Measurements from ENCODE around the gene CDC42EP4. TPM values are rescaled to one million over a fixed set of nuclear protein-coding genes. Genes with fewer than 3 reads are reported as not detected.
"Not testable (repeated sequence)": the region's sequence is repeated elsewhere in the genome, so short reads cannot be mapped to it uniquely, and the experiment has no call there.

Gene CDC42EP4
- total RNA-seq, 2 donors from 2014 or later = 35.4 to 56.0 TPM

GRCh38 chr17:73337330-73337710 lies 25.5 kb upstream of the CDC42EP4 start:
- H3K9me3 ChIP-seq = no peaks in the 10 kb centered on the region
- no peak overlapping the region for H3K4me3 ChIP-seq
- no peaks in the 10 kb centered on the region for H3K36me3 ChIP-seq
- no peaks in the 10 kb centered on the region for H3K27me3 ChIP-seq
- H3K4me1 ChIP-seq = peaks cover 0 to 23% of the 10 kb centered on the region in 2 donors
- H3K27ac ChIP-seq = peak overlapping the region; percentile 42 to 57
- no peak for TF ChIP-seq CTCF (IDR thresholded peaks at IDR 0.05)
- no peak for DNase-seq (ENCODE audit: low spot score)

DNA sequence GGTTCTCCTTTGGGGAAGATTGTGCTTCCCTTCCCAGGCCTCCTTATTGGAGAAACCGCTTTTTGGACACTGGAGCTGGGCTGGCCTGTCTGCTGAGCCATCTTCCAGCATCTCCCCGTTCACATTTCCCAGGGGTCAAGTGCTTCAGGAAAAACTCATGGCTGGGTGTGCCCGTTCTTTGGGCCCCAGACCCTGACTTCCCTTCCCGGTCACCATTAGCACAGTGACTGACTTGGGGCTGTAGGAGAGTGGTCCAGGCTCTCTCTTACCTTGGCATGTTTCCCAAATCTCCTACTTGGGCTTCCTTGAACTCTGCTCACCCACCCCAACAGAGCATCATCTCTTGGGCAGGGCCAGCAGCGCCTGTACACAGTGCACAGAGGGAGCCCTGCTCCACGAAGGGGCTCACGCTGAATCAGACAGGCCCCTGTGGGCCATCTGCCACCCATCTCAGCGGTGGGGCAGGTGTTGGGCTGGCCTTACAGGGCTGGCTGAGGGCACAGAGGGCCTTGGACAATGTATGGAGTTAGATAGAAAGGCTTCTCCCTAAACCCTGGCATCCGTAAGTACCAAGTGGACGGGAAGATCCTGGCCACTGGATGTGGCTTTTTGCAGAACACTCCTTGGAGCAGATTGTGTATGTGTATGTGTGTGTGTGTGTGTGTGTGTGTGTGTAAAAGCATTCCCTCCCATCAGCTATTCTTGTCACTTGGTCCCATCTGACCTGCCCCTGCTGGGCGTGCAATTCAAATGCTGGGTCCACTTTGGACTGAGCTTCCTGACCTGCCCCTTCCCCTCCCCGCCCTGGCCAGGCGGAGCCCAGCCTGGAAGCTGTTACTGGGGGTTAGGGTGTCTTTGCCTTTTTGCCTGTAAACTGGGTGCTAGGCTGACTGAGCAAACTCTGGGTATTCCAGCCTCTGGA lies 24.9 kb upstream of the CDC42EP4 start:
- H3K4me1 ChIP-seq = peaks cover 0 to 16% of the 10 kb centered on the region in 2 donors
- H3K27ac ChIP-seq = peak overlapping the region; percentile 23 to 57
- no peak for DNase-seq (ENCODE audit: low spot score)
- H3K9me3 ChIP-seq = no peaks in the 10 kb centered on the region
- H3K4me3 ChIP-seq = no peak overlapping the region
- H3K36me3 ChIP-seq = no peaks in the 10 kb centered on the region
- H3K27me3 ChIP-seq = no peaks in the 10 kb centered on the region
- no peak for TF ChIP-seq CTCF (IDR thresholded peaks at IDR 0.05)

DNA sequence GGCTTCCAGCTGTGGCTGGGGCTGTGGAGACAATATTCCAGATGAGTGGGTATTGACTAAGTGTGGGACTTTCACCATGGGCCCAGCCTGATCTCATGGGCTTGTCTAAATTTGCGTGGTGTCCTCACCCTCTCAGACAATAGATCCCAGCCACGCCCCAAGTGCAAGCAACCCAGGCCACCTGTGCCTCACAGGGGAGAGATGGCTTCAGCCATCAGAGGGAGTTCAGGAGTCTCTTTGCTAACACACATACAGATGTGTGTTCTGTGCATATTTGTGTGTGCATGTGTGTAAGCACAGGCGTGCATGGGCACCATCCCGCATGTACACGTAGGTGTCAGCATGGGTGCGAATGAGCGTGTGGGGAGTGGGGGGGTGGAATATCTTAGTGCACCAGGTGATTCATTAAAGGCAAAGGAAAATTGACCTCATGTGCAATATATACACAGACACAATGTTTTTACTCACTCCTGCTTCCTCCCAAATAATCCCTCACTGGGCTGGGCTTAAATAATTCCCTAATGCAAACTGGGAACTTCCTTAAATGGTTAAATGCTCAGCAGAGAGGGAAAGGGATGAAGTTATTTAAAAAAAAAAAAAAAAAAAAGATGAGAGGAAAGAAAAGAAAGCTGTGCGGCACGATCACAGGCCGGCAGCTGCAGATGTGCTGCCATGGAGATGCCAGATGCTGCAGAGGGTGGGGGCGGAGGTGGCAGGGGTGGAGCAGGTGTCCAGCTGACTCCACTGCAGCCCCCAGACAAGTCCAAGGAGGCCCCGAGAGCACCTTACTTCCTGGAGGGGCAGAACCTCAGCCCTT lies 24.0 kb upstream of the CDC42EP4 start:
- no peak for DNase-seq (ENCODE audit: low spot score)
- Histone ChIP-seq H3K36me3 (no peaks in the 10 kb centered on the region), H3K27ac (no peak overlapping the region), H3K4me1 (peaks cover 0 to 12% of the 10 kb centered on the region in 2 donors), H3K27me3 (no peaks in the 10 kb centered on the region), H3K9me3 (no peaks in the 10 kb centered on the region), H3K4me3 (no peak overlapping the region)
- no peak for TF ChIP-seq CTCF (IDR thresholded peaks at IDR 0.05)

- H3K27ac ChIP-seq = no peak overlapping the region
- H3K4me1 ChIP-seq = peaks cover 0 to 12% of the 10 kb centered on the region in 2 donors
- H3K4me3 ChIP-seq = no peak overlapping the region
- TF ChIP-seq CTCF (IDR thresholded peaks at IDR 0.05) = no peak
- no peaks in the 10 kb centered on the region for H3K27me3 ChIP-seq
- no peaks in the 10 kb centered on the region for H3K36me3 ChIP-seq
- no peak for DNase-seq (ENCODE audit: low spot score)
- H3K9me3 ChIP-seq = no peaks in the 10 kb centered on the region
Observed at GRCh38 chr17:73334771-73335513, 23.1 kb upstream of the CDC42EP4 start.

- H3K27ac ChIP-seq; H3K36me3 ChIP-seq; H3K27me3 ChIP-seq; H3K9me3 ChIP-seq; H3K4me3 ChIP-seq; DNase-seq (ENCODE audit: low spot score): not testable (repeated sequence)
- H3K4me1 ChIP-seq = peaks cover 0 to 12% of the 10 kb centered on the region in 2 donors
Observed at GRCh38 chr17:73333445-73333844, 21.6 kb upstream of the CDC42EP4 start.

Data from right atrium auricular region (tissue), 2 donors.